HepG2 (cell line): ENCODE results near the gene HNRNPM. TPM values are rescaled to one million over a fixed set of nuclear protein-coding genes. Genes with fewer than 3 reads are reported as not detected.
A peak's percentile ranks its signal among the peaks of the same experiment; 100 is the strongest.

ENCODE experiments used
- ADNP ChIP-seq: sonication (generic); formaldehyde crosslinking; IDR thresholded peaks from 2 replicates; pipeline ENCODE4 v1.4.0; 2020; ENCODE audit warnings: missing genetic modification reagents
- AKAP8 ChIP-seq: sonication (generic); formaldehyde crosslinking; IDR thresholded peaks from 2 replicates; pipeline ENCODE4 v1.5.1; 2020; ENCODE audit warnings: mild to moderate bottlenecking, missing genetic modification reagents
- CHD4 ChIP-seq: fragments of 200-600 bp; sonication (generic); IDR thresholded peaks from 2 replicates; pipeline ENCODE4 v1.7.0; 2017; ENCODE audit warnings: mild to moderate bottlenecking, low read length, borderline replicate concordance
- ELF4 ChIP-seq: sonication (generic); formaldehyde crosslinking; IDR thresholded peaks from 2 replicates; pipeline ENCODE4 v1.5.0; 2020; ENCODE audit warnings: missing genetic modification reagents, mild to moderate bottlenecking, moderate library complexity, borderline replicate concordance
- HMG20B ChIP-seq: conservative IDR thresholded peaks from 2 replicates; pipeline ENCODE4 v1.6.1; 2016; ENCODE audit warnings: missing genetic modification reagents, missing compliant biosample characterization
- HNF1A ChIP-seq, 2 experiments: sonication (generic) in 1 of 2; formaldehyde crosslinking in 1 of 2; IDR thresholded peaks; 2 replicates each; pipeline versions ENCODE4 v1.4.0 to v1.6.1; 2016 to 2020; ENCODE audit warnings: borderline replicate concordance in 1 of 2, low read depth in 1 of 2, mild to moderate bottlenecking in 1 of 2, missing genetic modification reagents in 1 of 2
- SP5 ChIP-seq: IDR thresholded peaks from 2 replicates; pipeline ENCODE4 v1.6.1; 2016; ENCODE audit warnings: low read depth, borderline replicate concordance
- ZNF350 ChIP-seq: sonication (generic); formaldehyde crosslinking; IDR thresholded peaks from 2 replicates; pipeline ENCODE4 v1.4.0; 2020; ENCODE audit warnings: mild to moderate bottlenecking, low read depth, missing genetic modification reagents, borderline replicate concordance
- ZNF788 ChIP-seq: sonication (generic); formaldehyde crosslinking; IDR thresholded peaks from 2 replicates; pipeline ENCODE4 v1.5.0; 2020; ENCODE audit warnings: mild to moderate bottlenecking, missing genetic modification reagents, borderline replicate concordance
- polyA plus RNA-seq, 8 experiments: library from polyadenylated mRNA; depleted of rRNA in 3 of 8; stranded (reverse) in 7 of 8; unstranded in 1 of 8; fragments of >200 nt; fragmentation: Illumina TruSeq in 4 of 8; extraction: Trizol in 4 of 8; gene quantifications; 2 replicates each; pipeline versions ENCODE4 v1.2.1 to v1.2.3, GENCODE V29; 2011 to 2016; ENCODE audit warnings: low read depth in 4 of 8, missing spikeins in 1 of 8, mixed read lengths in 1 of 8; ENCODE audit not compliant: insufficient read depth in 1 of 8
- total RNA-seq, 5 experiments: library from RNA; depleted of rRNA; stranded (reverse); fragments of >200 nt; fragmentation: Illumina TruSeq; extraction: Trizol; gene quantifications; 2 replicates each; pipeline ENCODE4 v1.2.3, GENCODE V29; 2016; ENCODE audit warnings: low read depth in 1 of 5
- TF ChIP-seq, protein P1 (sequence below): sonication (generic); formaldehyde crosslinking; IDR thresholded peaks from 2 replicates; pipeline ENCODE4 v1.8.1; 2023; ENCODE audit warnings: missing genetic modification reagents, mild to moderate bottlenecking, borderline replicate concordance

Gene HNRNPM
- total and polyA plus RNA-seq, 2 of the 13 experiments (the other 11 are each of a cell fraction or from before 2014, with no cell fraction given), result 56.7 to 102 TPM

DNA sequence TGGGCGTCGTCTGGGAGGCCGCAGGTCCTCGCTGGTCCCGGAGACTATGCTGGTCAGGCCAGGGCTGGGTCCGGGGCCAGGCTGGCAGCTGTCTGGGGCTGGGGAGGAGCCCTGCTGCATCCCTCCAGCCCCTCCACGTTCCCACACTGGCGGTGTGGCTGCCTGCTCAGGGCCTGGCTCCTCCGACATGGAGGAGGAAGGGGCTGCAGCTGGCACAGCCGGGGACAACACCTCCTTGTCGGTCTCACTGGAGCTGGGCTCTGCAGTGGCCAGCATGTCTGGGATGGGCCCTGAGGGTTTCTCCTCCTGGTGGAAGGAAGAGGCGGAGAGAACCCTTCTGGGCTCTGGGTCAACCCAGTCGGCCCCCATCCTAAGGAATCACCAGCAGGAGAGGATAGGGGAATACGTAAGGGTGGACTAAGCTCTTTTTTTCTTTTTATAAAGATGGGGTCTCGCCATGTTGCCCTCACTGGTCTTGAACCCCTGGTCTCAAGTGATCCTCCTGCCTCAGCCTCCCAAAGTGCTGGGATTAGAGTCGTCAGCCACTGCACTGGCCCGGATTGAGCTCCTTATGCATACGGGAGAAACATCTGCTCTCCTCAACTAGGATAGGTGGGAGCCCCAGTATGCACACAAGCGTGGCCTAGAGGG lies 68.4 kb downstream of the HNRNPM start (continued):
- no peak for TF ChIP-seq HMG20B (CRISPR knock-in tag)
- 0 out of 2 replicates have a peak, but pooled peaks have one; percentile 7 for TF ChIP-seq AKAP8 (CRISPR knock-in tag)
- TF ChIP-seq CHD4, result no peak
- TF ChIP-seq, protein P1, sequence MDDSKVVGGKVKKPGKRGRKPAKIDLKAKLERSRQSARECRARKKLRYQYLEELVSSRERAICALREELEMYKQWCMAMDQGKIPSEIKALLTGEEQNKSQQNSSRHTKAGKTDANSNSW (CRISPR knock-in tag), result no peak
- no peak for TF ChIP-seq SP5 (CRISPR knock-in tag)
- peak; percentile 12; the same call in 1 of the 2 replicates for TF ChIP-seq ZNF788
- TF ChIP-seq ADNP, result no peak
- TF ChIP-seq HNF1A (IDR thresholded peaks at IDR 0.05; ENCODE audit: low read depth), result no peak
- TF ChIP-seq HNF1A (CRISPR knock-in tag; IDR thresholded peaks at IDR 0.05; ENCODE audit: borderline replicate concordance), result no peak
- peak; percentile 14; the same call in 1 of the 2 replicates for TF ChIP-seq ZNF350 (CRISPR knock-in tag)
- peak; percentile 43; the same call in 1 of the 2 replicates for TF ChIP-seq ELF4
